Endothelial cell of umbilical vein (primary cell): ENCODE data around the gene CTNND2. TPM values are rescaled to one million over a fixed set of nuclear protein-coding genes. Genes with fewer than 3 reads are reported as not detected.

ENCODE experiments used
- BruUV-seq: library from RNA; stranded (reverse); fragments of 400-500 nt; replicated peaks from 2 replicates; lab custom pipeline; 2021; lab: Mats Ljungman, UMichigan
- CTCF ChIA-PET: fragments of 300-600, 350-600 bp; sonication (Branson Sonifier 250); formaldehyde crosslinking; loops from one replicate; lab custom pipeline; 2021; ENCODE audit warnings: antibody characterized with exemption, inconsistent platforms; lab: Charles Lee
- POLR2A ChIA-PET: fragments of 300-600, 350-600 bp; sonication (Branson Sonifier 250); formaldehyde crosslinking; loops from one replicate; lab custom pipeline; 2021; ENCODE audit warnings: antibody characterized with exemption, inconsistent platforms; lab: Charles Lee
- DNase-seq: peaks from one replicate; pipeline ENCODE4 v3.0.0-alpha.2; 2011; ENCODE audit warnings: low read depth, low spot score
- FAIRE-seq: peaks from 2 replicates; lab custom pipeline; 2011; peaks lifted over from hg19 to GRCh38; lab: Jason Lieb, UNC
- H2AFZ ChIP-seq: 2 replicates; pipeline ENCODE4 v1.6.0; 2012; ENCODE audit warnings: low read depth, low read length, control low read depth, inconsistent platforms
- H3K27ac ChIP-seq: 2 replicates; pipeline ENCODE4 v1.5.1; 2011; ENCODE audit warnings: low read depth, mild to moderate bottlenecking, control low read depth, low read length, moderate library complexity; ENCODE audit not compliant: insufficient read depth
- H3K27me3 ChIP-seq, 2 experiments: 2 replicates each; pipeline versions ENCODE4 v1.6.0 to v1.6.1; 2011; ENCODE audit warnings: low read length in 2 of 2, mixed read lengths in 1 of 2; ENCODE audit not compliant: control insufficient read depth in 2 of 2, insufficient read depth in 2 of 2
- H3K36me3 ChIP-seq, 2 experiments: 2 replicates in 1 of 2; 3 replicates in 1 of 2; pipeline ENCODE4 v1.5.1; 2011; ENCODE audit warnings: low read length in 2 of 2, mild to moderate bottlenecking in 1 of 2, moderate library complexity in 1 of 2; ENCODE audit not compliant: control insufficient read depth in 2 of 2, insufficient read depth in 2 of 2; ENCODE audit errors: extremely low read depth in 1 of 2
- H3K4me1 ChIP-seq: 3 replicates; pipeline ENCODE4 v1.5.1; 2011; ENCODE audit warnings: mild to moderate bottlenecking, low read length; ENCODE audit not compliant: control insufficient read depth, insufficient read depth; ENCODE audit errors: extremely low read depth
- H3K4me2 ChIP-seq: 2 replicates; pipeline ENCODE4 v1.6.1; 2011; ENCODE audit warnings: low read length, control low read depth, mixed read lengths; ENCODE audit not compliant: insufficient read depth
- H3K4me3 ChIP-seq, 3 experiments: fragments of 200-600 bp in 1 of 3; sonication (generic), shearing (Covaris generic) in 1 of 3; replicated peaks in 1 of 3; 2 replicates each; pipeline ENCODE4 v1.5.1; 2011 to 2016; ENCODE audit warnings: control low read depth in 3 of 3, low read length in 3 of 3, mild to moderate bottlenecking in 2 of 3, inconsistent platforms in 1 of 3, low read depth in 1 of 3, moderate library complexity in 1 of 3; ENCODE audit not compliant: insufficient read depth in 1 of 3
- H3K79me2 ChIP-seq: 2 replicates; pipeline ENCODE4 v1.6.0; 2012; ENCODE audit warnings: low read length, inconsistent platforms; ENCODE audit not compliant: control insufficient read depth, insufficient read depth
- H3K9ac ChIP-seq: replicated peaks from 2 replicates; pipeline ENCODE3; 2011; ENCODE audit warnings: low read length, control low read depth; ENCODE audit not compliant: insufficient read depth; ENCODE audit errors: extremely low read depth
- H3K9me1 ChIP-seq: replicated peaks from 3 replicates; pipeline ENCODE4 v1.6.0; 2011; ENCODE audit warnings: mild to moderate bottlenecking, low read length; ENCODE audit not compliant: control insufficient read depth, insufficient read depth; ENCODE audit errors: extremely low read depth
- H3K9me3 ChIP-seq: replicated peaks from 2 replicates; pipeline ENCODE4 v1.5.1; 2012; ENCODE audit warnings: low read length, inconsistent platforms; ENCODE audit not compliant: control insufficient read depth, insufficient read depth
- H4K20me1 ChIP-seq: replicated peaks from 2 replicates; pipeline ENCODE3; 2011; ENCODE audit warnings: mild to moderate bottlenecking, low read length; ENCODE audit not compliant: control insufficient read depth, insufficient read depth; ENCODE audit errors: extremely low read depth
- CTCF ChIP-seq, 2 donors: IDR thresholded peaks; 1 replicate in 1 of 2; 2 replicates in 1 of 2; pipeline ENCODE4 v1.5.1; 2011; ENCODE audit warnings: low read length in 2 of 2, mild to moderate bottlenecking in 2 of 2, moderate library complexity in 2 of 2, control low read depth in 1 of 2, inconsistent platforms in 1 of 2, low read depth in 1 of 2; ENCODE audit not compliant: insufficient read depth in 1 of 2; ENCODE audit errors: extremely low read depth in 1 of 2
- EZH2 ChIP-seq: IDR thresholded peaks from 2 replicates; pipeline ENCODE4 v1.6.1; 2012; ENCODE audit warnings: borderline replicate concordance, low read depth, mild to moderate bottlenecking, moderate library complexity, low read length, inconsistent platforms; ENCODE audit not compliant: severe bottlenecking
- FOS ChIP-seq: IDR thresholded peaks from 2 replicates; pipeline ENCODE4 v1.6.1; 2011; ENCODE audit warnings: mild to moderate bottlenecking, low read length, moderate library complexity, borderline replicate concordance; ENCODE audit not compliant: insufficient read depth
- GATA2 ChIP-seq: IDR thresholded peaks from 2 replicates; pipeline ENCODE4 v1.7.0; 2011; ENCODE audit warnings: low read depth, mild to moderate bottlenecking, moderate library complexity, mixed read lengths, low read length; ENCODE audit not compliant: insufficient read length, insufficient read depth
- JUN ChIP-seq: IDR thresholded peaks from 2 replicates; pipeline ENCODE4 v1.6.1; 2011; ENCODE audit warnings: borderline replicate concordance, low read depth; ENCODE audit not compliant: insufficient read length, insufficient read depth
- MYC ChIP-seq: IDR thresholded peaks from one replicate; pipeline ENCODE4 v1.6.1; 2011; ENCODE audit warnings: mild to moderate bottlenecking, low read depth, low read length
- POLR2A ChIP-seq: IDR thresholded peaks from 2 replicates; pipeline ENCODE4 v1.6.1; 2012; ENCODE audit warnings: low read depth, mild to moderate bottlenecking, control low read depth, low read length
- POLR2AphosphoS5 ChIP-seq: IDR thresholded peaks from 2 replicates; pipeline ENCODE4 v1.6.1; 2012; ENCODE audit warnings: low read depth, mild to moderate bottlenecking, control low read depth, low read length, moderate library complexity; ENCODE audit not compliant: insufficient read depth
- dilution Hi-C: fragments of 300-500 bp; cut with MboI; formaldehyde crosslinking; loops from one replicate; pipeline ENCODE4 v1.15.0; 2019; ENCODE audit warnings: low sequenced_read_pairs; ENCODE audit not compliant: extremely low pct_ligation_motif_present
- intact Hi-C: fragments of 100-400 bp; cut with micrococcal nuclease; formaldehyde crosslinking; loops from one replicate; pipeline ENCODE4 v1.10.0; 2022
- polyA plus RNA-seq, 4 experiments: library from polyadenylated mRNA; depleted of rRNA in 3 of 4; stranded (reverse) in 3 of 4; unstranded in 1 of 4; fragments of >200 nt; gene quantifications; 2 replicates each; pipeline versions ENCODE4 v1.2.1 to v1.2.3, GENCODE V29; 2011 to 2012; ENCODE audit warnings: missing spikeins in 1 of 4
- total RNA-seq: library from RNA; stranded (reverse); gene quantifications from 2 replicates; pipeline ENCODE4 v1.2.3, GENCODE V29; 2021
- TF ChIP-seq, protein P1 (sequence below): IDR thresholded peaks from 2 replicates; pipeline ENCODE4 v1.6.1; 2011; ENCODE audit not compliant: insufficient read depth, insufficient read length

Gene CTNND2
- total and polyA plus RNA-seq, 2 donors (not counting 3 experiments of a cell fraction or from before 2014, with no cell fraction given) = not detected

- Histone ChIP-seq H3K4me1 (no peaks in the 10 kb centered on the region), H3K79me2 (no peaks in the 10 kb centered on the region), H4K20me1 (no peaks in the 10 kb centered on the region), H3K27ac (no peak overlapping the region), H3K9ac (no peak overlapping the region), H3K36me3 (no peaks in the 10 kb centered on the region), H3K4me2 (no peak overlapping the region), H3K9me3 (no peaks in the 10 kb centered on the region), H3K9me1 (no peaks in the 10 kb centered on the region), H3K4me3 (no peak overlapping the region), H2AFZ (no peak overlapping the region), H3K27me3 (no peaks in the 10 kb centered on the region)
- POLR2A ChIA-PET = no interaction called here
- BruUV-seq = no TSS peak
- no peak for TF ChIP-seq FOS
- no peak for TF ChIP-seq POLR2A
- TF ChIP-seq MYC = no peak
- no peak for TF ChIP-seq GATA2
- no peak for TF ChIP-seq EZH2
- intact Hi-C loops = no loop called here
- DNase-seq (no peak), FAIRE-seq (no peak)
- dilution Hi-C loops = no loop called here
- CTCF ChIA-PET = no interaction called here
Observed at GRCh38 chr5:10933121-10933520, 971.1 kb downstream of the CTNND2 start.

GRCh38 chr5:10932426-10932825 is 971.8 kb downstream of the CTNND2 start:
- H3K4me3 ChIP-seq = no peak overlapping the region

More at GRCh38 chr5:10932426-10932825, 971.8 kb downstream of the CTNND2 start:
- CTCF ChIA-PET = no interaction called here
- POLR2A ChIA-PET = no interaction called here
- Histone ChIP-seq H4K20me1 (no peaks in the 10 kb centered on the region), H3K9ac (no peak overlapping the region), H3K4me2 (no peak overlapping the region), H3K4me1 (no peaks in the 10 kb centered on the region), H3K27me3 (no peaks in the 10 kb centered on the region), H3K79me2 (no peaks in the 10 kb centered on the region), H3K9me1 (no peaks in the 10 kb centered on the region), H3K27ac (no peak overlapping the region), H3K9me3 (no peaks in the 10 kb centered on the region), H2AFZ (no peak overlapping the region), H3K36me3 (no peaks in the 10 kb centered on the region)
- DNase-seq = no peak
- intact Hi-C loops (no loop called here), dilution Hi-C loops (no loop called here)
- TF ChIP-seq POLR2A (no peak), JUN (no peak), GATA2 (no peak), MYC (no peak), POLR2AphosphoS5 (no peak), EZH2 (no peak), CTCF (IDR thresholded peaks at IDR 0.05; ENCODE audit: extremely low read depth in 1 of 2, insufficient read depth in 1 of 2, low read depth in 1 of 2, low read length in 2 of 2) (no peak), FOS (no peak)
- TF ChIP-seq, protein P1, sequence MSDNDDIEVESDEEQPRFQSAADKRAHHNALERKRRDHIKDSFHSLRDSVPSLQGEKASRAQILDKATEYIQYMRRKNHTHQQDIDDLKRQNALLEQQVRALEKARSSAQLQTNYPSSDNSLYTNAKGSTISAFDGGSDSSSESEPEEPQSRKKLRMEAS = no peak
- no TSS peak for BruUV-seq
- no peak for FAIRE-seq
